Hindlimb muscle (tissue), 1 donor: ENCODE measurements around the gene NDRG4. TPM values are rescaled to one million over a fixed set of nuclear protein-coding genes. Genes with fewer than 3 reads are reported as not detected.

Experiments
- DNase-seq: peaks from one replicate; pipeline ENCODE4 v3.0.0-alpha.2; 2013
- polyA plus RNA-seq: library from polyadenylated mRNA; unstranded; fragments of 120-200 nt; gene quantifications from one replicate; pipeline ENCODE4 v1.2.1, GENCODE V29; 2013; ENCODE audit not compliant: insufficient read length

Gene NDRG4
- 13.4 TPM for polyA plus RNA-seq

GRCh38 chr16:58499615-58500351, at the start of gene NDRG4:
TSS of gene NDRG4 (plus strand) at chr16:58500143. CDS start at chr16:58500249, 106 bp downstream.
- DNase-seq: peak; percentile 76

- DNase-seq: no peak
These were observed 49.4 kb upstream of the NDRG4 start for GRCh38 chr16:58450590-58450989.

- DNase-seq: no peak
These were observed 48.7 kb upstream of the NDRG4 start for GRCh38 chr16:58451265-58451689.

- DNase-seq: no peak
These were observed 48.0 kb upstream of the NDRG4 start for GRCh38 chr16:58451945-58452401.

GRCh38 chr16:58452640-58453039, 47.3 kb upstream of the NDRG4 start:
- DNase-seq: no peak

GRCh38 chr16:58454178-58454577, 45.8 kb upstream of the NDRG4 start:
- DNase-seq: no peak

GRCh38 chr16:58454856-58455255, 45.1 kb upstream of the NDRG4 start:
- DNase-seq: no peak

GRCh38 chr16:58455750-58456149, 44.2 kb upstream of the NDRG4 start:
- DNase-seq: no peak

- DNase-seq: no peak
These were observed 43.8 kb upstream of the NDRG4 start for GRCh38 chr16:58456193-58456592.

GRCh38 chr16:58458606-58459343, 41.2 kb upstream of the NDRG4 start:
- no peak for DNase-seq

GRCh38 chr16:58459344-58460218, 40.4 kb upstream of the NDRG4 start:
- DNase-seq: no peak

- DNase-seq: no peak
These were observed 39.7 kb upstream of the NDRG4 start for GRCh38 chr16:58460219-58460610.

- DNase-seq: no peak
These were observed 38.9 kb upstream of the NDRG4 start for GRCh38 chr16:58461056-58461455.

- DNase-seq: no peak
These were observed 38.3 kb upstream of the NDRG4 start for GRCh38 chr16:58461640-58462039.

GRCh38 chr16:58462089-58462488, 37.9 kb upstream of the NDRG4 start:
- DNase-seq: no peak

GRCh38 chr16:58462499-58462996, 37.4 kb upstream of the NDRG4 start:
- DNase-seq: no peak

GRCh38 chr16:58462997-58463941, 36.7 kb upstream of the NDRG4 start:
- DNase-seq: no peak

GRCh38 chr16:58464047-58464915, 35.7 kb upstream of the NDRG4 start:
- no peak for DNase-seq

GRCh38 chr16:58464916-58465731, 34.8 kb upstream of the NDRG4 start:
- DNase-seq: no peak

GRCh38 chr16:58465817-58466216, 34.1 kb upstream of the NDRG4 start:
- no peak for DNase-seq
